SK-N-SH treated with all-trans-retinoic acid at 6 μM for 48 hours (cell line): ENCODE results near the gene FCN3.

Source experiments
- ATAC-seq: fragments of 200-7000 bp; cut with Tn5 transposase; 3 replicates; pipeline ENCODE4 v1.9.1; 2020; ENCODE audit warnings: mild to moderate bottlenecking, moderate library complexity
- ARNTL ChIP-seq: fragments of 450-650 bp; formaldehyde crosslinking; IDR thresholded peaks from 2 replicates; pipeline ENCODE4 v1.5.0; 2020; ENCODE audit warnings: low read depth, mild to moderate bottlenecking, moderate library complexity, borderline replicate concordance
- CSDC2 ChIP-seq: fragments of 250-450 bp; sonication (Bioruptor Pico); IDR thresholded peaks from 2 replicates; pipeline ENCODE4 v1.5.0; 2020; ENCODE audit warnings: mild to moderate bottlenecking, moderate library complexity
- ESRRG ChIP-seq: fragments of 250-450 bp; sonication (Bioruptor Pico); IDR thresholded peaks from 2 replicates; pipeline ENCODE4 v1.6.1; 2021; ENCODE audit warnings: mild to moderate bottlenecking
- GLIS3 ChIP-seq: fragments of 250-450 bp; sonication (Bioruptor Pico); IDR thresholded peaks from 2 replicates; pipeline ENCODE4 v1.5.0; 2020; ENCODE audit warnings: mild to moderate bottlenecking, moderate library complexity
- OSR1 ChIP-seq: fragments of 250-450 bp; sonication (Bioruptor Pico); IDR thresholded peaks from 2 replicates; pipeline ENCODE4 v1.8.0; 2022; ENCODE audit warnings: moderate library complexity, mild to moderate bottlenecking, inconsistent platforms
- POU6F1 ChIP-seq: fragments of 250-450 bp; sonication (Bioruptor Pico); IDR thresholded peaks from 2 replicates; pipeline ENCODE4 v1.8.0; 2021; ENCODE audit warnings: low read depth, mild to moderate bottlenecking, moderate library complexity, borderline replicate concordance
- PPARA ChIP-seq: fragments of 250-450 bp; sonication (Bioruptor Pico); IDR thresholded peaks from 2 replicates; pipeline ENCODE4 v1.5.0; 2020; ENCODE audit warnings: mild to moderate bottlenecking, borderline replicate concordance
- SNAI2 ChIP-seq: fragments of 250-450 bp; sonication (Bioruptor Pico); IDR thresholded peaks from 2 replicates; pipeline ENCODE4 v1.5.0; 2020; ENCODE audit warnings: mild to moderate bottlenecking, moderate library complexity
- TCF4 ChIP-seq: fragments of 250-450 bp; sonication (Bioruptor Pico); IDR thresholded peaks from 2 replicates; pipeline ENCODE4 v1.8.0; 2021; ENCODE audit warnings: mild to moderate bottlenecking, moderate library complexity, borderline replicate concordance
- TOX ChIP-seq: fragments of 250-450 bp; sonication (Bioruptor Pico); IDR thresholded peaks from 2 replicates; pipeline ENCODE4 v1.8.0; 2021; ENCODE audit warnings: mild to moderate bottlenecking, moderate library complexity, borderline replicate concordance
- TSHZ2 ChIP-seq: fragments of 250-450 bp; sonication (Bioruptor Pico); IDR thresholded peaks from 2 replicates; pipeline ENCODE4 v1.5.0; 2020; ENCODE audit warnings: mild to moderate bottlenecking, moderate library complexity
- ZFP3 ChIP-seq: fragments of 250-450 bp; sonication (Bioruptor Pico); IDR thresholded peaks from 2 replicates; pipeline ENCODE4 v1.5.0; 2020; ENCODE audit warnings: mild to moderate bottlenecking, moderate library complexity
- ZFP30 ChIP-seq: fragments of 450-650 bp; formaldehyde crosslinking; IDR thresholded peaks from 2 replicates; pipeline ENCODE4 v1.5.0; 2022; ENCODE audit warnings: mild to moderate bottlenecking, moderate library complexity
- ZNF70 ChIP-seq: fragments of 450-650 bp; formaldehyde crosslinking; IDR thresholded peaks from 2 replicates; pipeline ENCODE4 v1.5.0; 2020; ENCODE audit warnings: mild to moderate bottlenecking, moderate library complexity
- ZNF8 ChIP-seq: fragments of 450-650 bp; formaldehyde crosslinking; IDR thresholded peaks from 2 replicates; pipeline ENCODE4 v1.5.0; 2020; ENCODE audit warnings: mild to moderate bottlenecking, moderate library complexity
- TF ChIP-seq, protein P1 (sequence below): fragments of 250-450 bp; sonication (Bioruptor Pico); IDR thresholded peaks from 2 replicates; pipeline ENCODE4 v1.5.1; 2021; ENCODE audit warnings: mild to moderate bottlenecking, moderate library complexity
- TF ChIP-seq, protein P2 (sequence below): fragments of 250-450 bp; sonication (Bioruptor Pico); IDR thresholded peaks from 2 replicates; pipeline ENCODE4 v1.5.1; 2020; ENCODE audit warnings: low read depth, mild to moderate bottlenecking, moderate library complexity

FCN3 gene

DNA sequence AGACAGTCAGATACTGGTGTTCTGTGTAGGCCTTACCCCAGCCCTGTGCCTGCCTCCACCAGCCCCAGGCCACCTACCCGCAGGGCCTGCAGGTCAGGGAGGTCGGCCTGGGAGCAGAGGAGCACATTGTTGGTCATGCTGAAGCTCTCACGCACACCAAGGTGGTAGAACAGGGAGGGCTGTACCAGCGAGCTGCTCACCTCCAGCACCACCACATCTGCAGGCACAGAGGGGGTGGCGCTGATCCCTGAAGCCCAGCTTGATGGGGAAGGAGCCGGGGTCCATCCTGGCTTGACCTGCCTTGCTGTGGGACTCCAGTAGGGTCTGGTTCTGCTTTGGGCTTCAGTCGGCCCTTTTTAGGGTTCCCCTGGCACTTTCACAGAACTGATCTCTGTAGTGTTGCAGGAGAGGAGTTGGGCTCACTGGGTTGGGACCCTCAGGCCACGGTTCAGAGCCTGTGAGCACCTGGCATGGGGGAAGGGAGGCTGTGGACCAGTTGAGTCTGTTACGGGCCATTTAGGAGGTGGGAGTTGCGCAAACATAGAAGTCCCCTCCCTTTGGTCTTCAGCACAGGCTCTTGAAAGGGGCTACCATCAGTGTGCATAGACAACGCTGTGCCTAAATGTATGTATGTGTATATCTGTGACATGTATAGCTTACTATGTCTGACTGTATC is 9.8 kb downstream of the FCN3 start:
- TF ChIP-seq TOX (CRISPR knock-in tag) (no peak), GLIS3 (no peak), OSR1 (CRISPR knock-in tag) (no peak), ARNTL (CRISPR knock-in tag) (no peak)
- ATAC-seq = no peak; the same call in 2 of the 3 replicates

DNA sequence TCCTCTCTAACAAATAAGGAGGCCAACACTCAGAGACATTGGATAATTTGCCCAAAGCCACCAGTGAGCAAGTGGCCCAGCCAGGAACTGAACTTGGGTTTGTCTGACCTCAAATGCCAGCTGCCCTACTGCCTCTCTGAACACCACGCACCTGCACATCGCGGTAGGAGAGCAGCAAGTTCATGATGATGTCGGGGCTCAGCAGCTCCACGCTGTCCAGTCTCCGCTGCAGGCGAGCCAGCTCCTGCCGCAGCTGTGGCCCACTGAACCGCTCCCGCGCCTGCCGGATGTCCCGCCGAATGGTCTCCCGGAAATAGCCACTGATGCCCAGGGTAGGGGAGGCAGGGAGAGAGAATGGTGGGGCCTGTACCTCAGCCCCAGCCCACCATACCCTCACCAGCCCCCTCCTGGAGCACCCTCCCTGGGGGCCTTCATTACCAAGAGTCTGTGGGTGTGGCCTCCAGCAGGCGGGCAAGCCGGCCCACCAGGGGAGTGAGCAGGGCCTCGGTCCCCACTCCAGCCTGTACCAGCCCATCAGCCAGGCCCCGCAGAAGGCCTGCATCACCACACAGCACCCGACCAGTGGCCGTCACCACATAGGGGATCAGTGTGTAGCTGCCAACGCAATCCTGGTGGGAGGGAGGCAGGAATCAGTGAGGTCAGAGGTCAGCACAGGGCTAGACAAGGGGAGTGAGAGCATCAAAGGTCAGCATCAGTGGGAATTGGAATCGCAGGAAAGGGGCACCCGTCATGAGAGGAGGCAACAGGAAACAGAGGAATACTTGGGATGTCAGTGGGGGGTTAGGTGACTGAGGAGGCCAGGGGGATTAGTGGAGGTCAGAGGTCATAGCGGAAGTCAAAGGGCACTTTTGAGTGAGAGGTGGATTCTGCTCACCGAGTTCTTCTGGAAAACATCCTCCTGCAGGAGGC is 10.6 kb downstream of the FCN3 start:
- no peak for ATAC-seq

DNA sequence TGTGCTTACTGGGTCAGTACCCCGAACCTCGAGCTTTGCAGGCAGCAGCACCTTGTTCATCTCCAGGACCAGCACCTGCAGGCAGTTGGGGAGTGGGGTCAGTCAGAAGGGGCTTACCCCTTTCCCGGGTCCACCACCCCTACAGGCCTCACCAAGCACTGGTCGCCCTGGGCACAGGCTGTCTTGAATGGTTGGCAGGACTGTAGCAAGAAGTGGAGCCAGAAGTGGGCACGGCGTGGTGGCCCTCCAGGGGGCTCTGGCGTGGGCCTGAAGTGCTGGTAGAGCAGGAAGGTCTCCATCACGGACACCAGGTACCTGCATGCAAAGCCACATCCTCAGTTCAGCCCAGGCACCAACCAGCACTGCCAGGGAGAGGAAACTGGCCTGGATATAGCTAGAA is 13.1 kb downstream of the FCN3 start:
- TF ChIP-seq ARNTL (CRISPR knock-in tag) = no peak
- TF ChIP-seq, protein P1, sequence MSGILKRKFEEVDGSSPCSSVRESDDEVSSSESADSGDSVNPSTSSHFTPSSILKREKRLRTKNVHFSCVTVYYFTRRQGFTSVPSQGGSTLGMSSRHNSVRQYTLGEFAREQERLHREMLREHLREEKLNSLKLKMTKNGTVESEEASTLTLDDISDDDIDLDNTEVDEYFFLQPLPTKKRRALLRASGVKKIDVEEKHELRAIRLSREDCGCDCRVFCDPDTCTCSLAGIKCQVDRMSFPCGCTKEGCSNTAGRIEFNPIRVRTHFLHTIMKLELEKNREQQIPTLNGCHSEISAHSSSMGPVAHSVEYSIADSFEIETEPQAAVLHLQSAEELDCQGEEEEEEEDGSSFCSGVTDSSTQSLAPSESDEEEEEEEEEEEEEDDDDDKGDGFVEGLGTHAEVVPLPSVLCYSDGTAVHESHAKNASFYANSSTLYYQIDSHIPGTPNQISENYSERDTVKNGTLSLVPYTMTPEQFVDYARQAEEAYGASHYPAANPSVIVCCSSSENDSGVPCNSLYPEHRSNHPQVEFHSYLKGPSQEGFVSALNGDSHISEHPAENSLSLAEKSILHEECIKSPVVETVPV (CRISPR knock-in tag) = no peak
- TF ChIP-seq, protein P2, sequence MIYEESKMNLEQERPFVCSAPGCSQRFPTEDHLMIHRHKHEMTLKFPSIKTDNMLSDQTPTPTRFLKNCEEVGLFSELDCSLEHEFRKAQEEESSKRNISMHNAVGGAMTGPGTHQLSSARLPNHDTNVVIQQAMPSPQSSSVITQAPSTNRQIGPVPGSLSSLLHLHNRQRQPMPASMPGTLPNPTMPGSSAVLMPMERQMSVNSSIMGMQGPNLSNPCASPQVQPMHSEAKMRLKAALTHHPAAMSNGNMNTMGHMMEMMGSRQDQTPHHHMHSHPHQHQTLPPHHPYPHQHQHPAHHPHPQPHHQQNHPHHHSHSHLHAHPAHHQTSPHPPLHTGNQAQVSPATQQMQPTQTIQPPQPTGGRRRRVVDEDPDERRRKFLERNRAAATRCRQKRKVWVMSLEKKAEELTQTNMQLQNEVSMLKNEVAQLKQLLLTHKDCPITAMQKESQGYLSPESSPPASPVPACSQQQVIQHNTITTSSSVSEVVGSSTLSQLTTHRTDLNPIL (CRISPR knock-in tag) = no peak
- no peak for TF ChIP-seq ESRRG
- TF ChIP-seq SNAI2 (CRISPR knock-in tag) = no peak
- TF ChIP-seq ZNF8 (CRISPR knock-in tag) = no peak
- TF ChIP-seq TOX (CRISPR knock-in tag) = no peak
- TF ChIP-seq GLIS3 = no peak
- no peak for TF ChIP-seq ZFP30 (CRISPR knock-in tag)
- TF ChIP-seq, all 23 proteins: peak for 0
- ATAC-seq = no peak

More for the DNA sequence above, 10.6 kb downstream of the FCN3 start:
- TF ChIP-seq, protein P1 (CRISPR knock-in tag) = no peak
- TF ChIP-seq ESRRG (no peak), POU6F1 (CRISPR knock-in tag) (no peak), OSR1 (CRISPR knock-in tag) (no peak), PPARA (CRISPR knock-in tag) (no peak), ZNF70 (CRISPR knock-in tag) (no peak), ARNTL (CRISPR knock-in tag) (no peak), ZFP3 (CRISPR knock-in tag) (no peak), TCF4 (CRISPR knock-in tag) (no peak), ZNF8 (CRISPR knock-in tag) (no peak)
- TF ChIP-seq, protein P2 (CRISPR knock-in tag) = no peak

GRCh38 chr1:27361044-27361402 is 13.6 kb downstream of the FCN3 start:
- ATAC-seq = no peak
- TF ChIP-seq ZNF70 (CRISPR knock-in tag) (no peak), OSR1 (CRISPR knock-in tag) (no peak), CSDC2 (no peak), TSHZ2 (CRISPR knock-in tag) (no peak), ESRRG (no peak), PPARA (CRISPR knock-in tag) (no peak)
- TF ChIP-seq, protein P2 (CRISPR knock-in tag) = no peak
